HepG2 (cell line): Measurements from ENCODE around the gene CCDC6.

Experiments used
- ATF2 ChIP-seq: sonication (generic); formaldehyde crosslinking; IDR thresholded peaks from 2 replicates; pipeline ENCODE4 v1.4.0; 2020; ENCODE audit warnings: missing genetic modification reagents
- CAMTA2 ChIP-seq: sonication (generic); formaldehyde crosslinking; IDR thresholded peaks from 2 replicates; pipeline ENCODE4 v1.4.0; 2020; ENCODE audit warnings: mild to moderate bottlenecking, missing genetic modification reagents, borderline replicate concordance
- CTCF ChIP-seq: sonication (generic); formaldehyde crosslinking; IDR thresholded peaks from 2 replicates; pipeline ENCODE4 v1.5.0; 2020; ENCODE audit warnings: mild to moderate bottlenecking, missing genetic modification reagents, moderate library complexity
- EP300 ChIP-seq, 3 experiments: sonication (generic) in 1 of 3; formaldehyde crosslinking in 1 of 3; IDR thresholded peaks; 2 replicates each; pipeline versions ENCODE4 v1.5.1 to v1.6.1; 2011 to 2020; ENCODE audit warnings: low read depth in 2 of 3, low read length in 2 of 3, borderline replicate concordance in 1 of 3, improper control_type of control experiment in 1 of 3, mild to moderate bottlenecking in 1 of 3, missing genetic modification reagents in 1 of 3, moderate library complexity in 1 of 3
- JUND ChIP-seq: sonication (generic); formaldehyde crosslinking; IDR thresholded peaks from 2 replicates; pipeline ENCODE4 v1.8.0; 2022; ENCODE audit warnings: mild to moderate bottlenecking, missing genetic modification reagents
- KAT8 ChIP-seq: IDR thresholded peaks from 2 replicates; pipeline ENCODE4 v1.6.1; 2016; ENCODE audit warnings: missing genetic modification reagents, missing compliant biosample characterization
- KDM5A ChIP-seq: fragments of 200-600 bp; sonication (generic); IDR thresholded peaks from 2 replicates; pipeline ENCODE4 v1.7.0; 2018; ENCODE audit warnings: antibody characterized with exemption, mild to moderate bottlenecking, low read length, borderline replicate concordance
- RAD21 ChIP-seq: fragments of 450-650 bp; formaldehyde crosslinking; IDR thresholded peaks from 2 replicates; pipeline ENCODE4 v1.5.0; 2020; ENCODE audit warnings: mild to moderate bottlenecking
- SIN3A ChIP-seq: IDR thresholded peaks from 2 replicates; pipeline ENCODE4 v1.6.1; 2011; ENCODE audit warnings: low read depth, mild to moderate bottlenecking, control low read depth, low read length, borderline replicate concordance
- TBP ChIP-seq: sonication (generic); formaldehyde crosslinking; IDR thresholded peaks from 2 replicates; pipeline ENCODE4 v1.5.0; 2020; ENCODE audit warnings: missing genetic modification reagents
- ZFP91 ChIP-seq: sonication (generic); formaldehyde crosslinking; IDR thresholded peaks from 2 replicates; pipeline ENCODE4 v1.9.0; 2022; ENCODE audit warnings: missing genetic modification reagents, mild to moderate bottlenecking, borderline replicate concordance

GRCh38 chr10:59819265-59819664 lies 87.1 kb downstream of the CCDC6 start:
- no peak for TF ChIP-seq ZFP91 (CRISPR knock-in tag)
- TF ChIP-seq KDM5A = no peak
- no peak for TF ChIP-seq TBP (CRISPR knock-in tag)
- no peak for TF ChIP-seq KAT8
- no peak for TF ChIP-seq EP300 (IDR thresholded peaks at IDR 0.05; ENCODE audit: low read depth in 2 of 2, low read length in 2 of 2)
- TF ChIP-seq EP300 (CRISPR knock-in tag; IDR thresholded peaks at IDR 0.05; ENCODE audit: borderline replicate concordance) = no peak
- TF ChIP-seq RAD21 (CRISPR knock-in tag) = no peak
- no peak for TF ChIP-seq ATF2
- no peak for TF ChIP-seq SIN3A
- no peak for TF ChIP-seq JUND
- TF ChIP-seq CTCF = no peak
- TF ChIP-seq CAMTA2 (CRISPR knock-in tag) = no peak
